ENCODE results near the gene ANKRD27. TPM values are rescaled to one million over a fixed set of nuclear protein-coding genes. Genes with fewer than 3 reads are reported as not detected.
"Not testable (repeated sequence)": the region's sequence is repeated elsewhere in the genome, so short reads cannot be mapped to it uniquely, and the experiment has no call there.

ANKRD27 gene
- polyA plus RNA-seq (ENCODE audit: insufficient read length in 4 of 4): 10 to 100 TPM; 16.9 to 21.0 (median 19.9) TPM

- DNase-seq (ENCODE audit: low read depth in 4 of 4, low spot score in 3 of 4): peak; percentile 95 to 98 (median 97)
Observed at GRCh38 chr19:32674931-32675719, at the start of gene ANKRD27. Gene ANKRD27 (minus strand): TSS chr19:32675180. CDS start chr19:32659015, 16,165 bp downstream.

- DNase-seq (ENCODE audit: low read depth in 4 of 4, low spot score in 3 of 4): no peak
Observed at GRCh38 chr19:32720936-32721250, 45.9 kb upstream of the ANKRD27 start.

DNA sequence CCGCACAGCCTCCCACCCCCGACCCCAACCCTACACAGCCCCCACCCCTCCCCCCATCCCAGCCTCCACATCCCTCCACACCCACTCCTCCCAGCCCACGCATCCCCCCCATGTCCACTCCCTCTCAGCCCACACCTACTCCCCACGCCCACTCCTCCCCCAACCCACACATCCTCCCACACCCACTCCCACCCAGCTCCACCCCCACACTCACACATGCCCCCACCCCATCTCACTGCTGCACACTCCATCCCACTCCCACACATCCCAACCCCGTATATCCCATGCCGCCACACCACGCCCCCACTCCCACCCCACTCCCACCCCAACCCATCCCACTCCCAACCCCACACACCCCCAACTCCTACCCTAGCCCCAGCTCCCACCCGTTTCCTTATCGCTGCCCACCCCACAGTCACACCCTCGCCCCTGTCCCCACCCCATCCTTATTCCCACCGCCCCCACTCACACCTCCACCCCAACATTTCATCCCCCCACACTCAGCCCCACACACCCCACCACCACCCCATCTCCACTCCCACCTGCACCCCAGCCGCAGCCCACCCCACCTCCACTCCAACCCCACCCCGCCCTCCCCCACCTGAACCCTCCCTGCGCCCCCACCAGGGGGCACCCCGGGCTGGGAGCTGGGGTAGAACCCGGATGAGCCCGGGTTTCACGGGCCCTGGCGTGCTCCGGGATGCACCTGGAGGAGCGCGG lies 45.4 kb upstream of the ANKRD27 start:
- DNase-seq (ENCODE audit: low read depth in 4 of 4, low spot score in 3 of 4): no peak

DNA sequence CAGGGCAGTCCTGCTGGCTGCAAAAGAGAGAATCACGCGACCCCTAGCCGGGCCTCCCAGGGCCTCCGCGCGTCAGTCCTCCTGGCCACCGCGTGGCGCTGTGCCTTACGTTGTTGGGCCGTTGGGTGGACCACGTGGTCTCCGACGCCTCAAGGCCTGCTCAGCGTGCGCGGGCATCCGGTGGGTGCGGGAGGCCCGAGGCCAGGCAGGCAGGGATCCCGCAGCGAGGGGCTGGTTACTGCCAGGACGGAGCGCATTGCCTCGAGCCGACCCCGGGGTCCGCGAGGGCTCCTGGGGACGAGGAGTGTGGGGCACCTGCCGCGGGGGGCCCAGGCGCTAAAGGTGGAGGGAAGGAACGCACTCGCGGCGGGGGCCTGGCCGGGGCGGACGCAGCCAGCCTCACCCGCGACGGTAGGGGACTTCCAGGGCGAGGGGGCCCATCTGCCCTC lies 44.7 kb upstream of the ANKRD27 start, which contains the start of gene TDRD12:
Gene TDRD12 (plus strand): TSS at position 157 of the 449 bp plus-strand sequence. CDS start 306 bp downstream, outside the sequence.
- no peak for DNase-seq (ENCODE audit: low read depth in 4 of 4, low spot score in 3 of 4)

- no peak for DNase-seq (ENCODE audit: low read depth in 4 of 4, low spot score in 3 of 4)
Observed at GRCh38 chr19:32718286-32718685, 43.3 kb upstream of the ANKRD27 start.

GRCh38 chr19:32717496-32717895 lies 42.5 kb upstream of the ANKRD27 start:
- DNase-seq (ENCODE audit: low read depth in 4 of 4, low spot score in 3 of 4): no peak

GRCh38 chr19:32716203-32716602 lies 41.2 kb upstream of the ANKRD27 start:
- not testable (repeated sequence) for DNase-seq (ENCODE audit: low read depth in 4 of 4, low spot score in 3 of 4)

- DNase-seq (ENCODE audit: low read depth in 4 of 4, low spot score in 3 of 4): no peak
Observed at GRCh38 chr19:32711747-32712146, 36.8 kb upstream of the ANKRD27 start.

DNA sequence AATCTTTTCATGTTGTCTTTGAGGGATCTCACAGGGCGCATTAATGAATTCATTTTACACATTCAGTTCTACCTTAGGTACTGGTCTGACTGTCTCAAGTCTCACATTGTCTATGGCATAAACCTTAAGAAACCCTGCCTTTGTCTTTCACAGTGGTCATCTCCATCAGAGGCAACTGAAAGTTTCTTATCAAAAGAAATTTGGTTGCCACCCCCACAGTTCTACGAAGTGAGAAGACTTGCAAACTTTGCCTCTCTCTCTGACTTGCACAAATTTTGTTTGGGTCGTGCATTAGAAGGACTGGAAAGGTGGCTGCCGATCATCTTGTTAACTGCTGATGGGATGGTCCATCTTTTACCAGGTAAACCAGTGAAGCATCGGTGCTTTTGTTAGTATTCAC lies 34.1 kb upstream of the ANKRD27 start:
- no peak for DNase-seq (ENCODE audit: low read depth in 4 of 4, low spot score in 3 of 4)

GRCh38 chr19:32708457-32708856 lies 33.5 kb upstream of the ANKRD27 start:
- DNase-seq (ENCODE audit: low read depth in 4 of 4, low spot score in 3 of 4): no peak

DNA sequence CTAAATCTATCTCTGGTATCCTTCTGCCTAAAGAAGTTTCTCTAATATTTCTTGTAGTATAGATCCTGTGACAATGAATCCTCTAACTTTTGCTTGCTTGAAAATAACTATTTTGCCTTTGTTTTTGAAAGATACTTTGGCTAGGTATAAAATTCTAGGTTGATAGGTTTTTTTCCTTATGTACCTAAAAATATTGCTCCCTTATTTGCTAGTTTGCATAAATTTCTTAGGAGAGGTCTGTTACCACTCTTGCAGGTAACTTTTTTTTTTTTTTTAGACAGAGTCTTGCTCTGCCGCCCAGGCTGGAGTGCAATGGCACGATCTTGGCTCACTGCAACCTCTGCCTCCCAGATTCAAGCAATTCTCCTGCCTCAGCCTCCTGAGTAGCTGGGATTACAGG lies 29.0 kb upstream of the ANKRD27 start:
- not testable (repeated sequence) for DNase-seq (ENCODE audit: low read depth in 4 of 4, low spot score in 3 of 4)

GRCh38 chr19:32702010-32702409 lies 27.0 kb upstream of the ANKRD27 start:
- DNase-seq (ENCODE audit: low read depth in 4 of 4, low spot score in 3 of 4): no peak

DNA sequence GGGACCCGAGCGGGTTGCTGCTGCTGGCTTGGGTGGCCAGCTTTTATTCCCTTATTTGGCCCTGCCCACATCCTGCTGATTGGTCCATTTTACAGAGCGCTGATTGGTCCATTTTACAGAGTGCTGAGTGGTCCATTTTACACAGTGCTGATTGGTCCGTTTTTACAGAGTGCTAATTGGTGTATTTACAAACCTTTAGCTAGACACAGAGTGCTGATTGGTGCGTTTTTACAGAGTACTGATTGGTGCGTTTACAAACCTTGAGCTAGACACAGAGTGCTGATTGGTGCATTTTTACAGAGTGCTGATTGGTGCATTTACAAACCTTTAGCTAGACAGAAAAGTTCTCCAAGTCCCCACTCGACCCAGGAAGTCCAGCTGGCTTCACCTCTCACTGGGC lies 25.1 kb upstream of the ANKRD27 start:
- DNase-seq (ENCODE audit: low read depth in 4 of 4, low spot score in 3 of 4): not testable (repeated sequence)

GRCh38 chr19:32696771-32697170 lies 21.8 kb upstream of the ANKRD27 start:
- not testable (repeated sequence) for DNase-seq (ENCODE audit: low read depth in 4 of 4, low spot score in 3 of 4)

DNA sequence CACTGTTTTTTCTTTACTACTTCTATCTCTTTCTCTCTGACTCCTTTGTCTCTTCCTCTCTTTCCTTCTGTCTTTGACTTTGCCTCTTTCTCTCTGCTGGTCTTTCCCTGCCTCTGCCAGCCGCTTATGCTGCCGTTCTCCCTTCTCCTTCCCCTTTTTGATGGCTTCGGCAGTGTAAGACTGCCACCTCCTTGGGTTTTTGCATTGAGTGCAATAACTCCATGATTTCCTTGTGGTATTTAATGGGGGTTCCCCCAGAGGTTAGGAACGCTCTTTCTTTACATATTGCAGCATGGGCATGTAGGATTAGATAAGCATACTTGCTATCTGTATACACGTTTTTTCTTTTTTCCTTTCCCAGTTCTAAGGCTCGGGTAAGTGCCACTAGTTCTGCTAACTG lies 20.5 kb upstream of the ANKRD27 start:
- not testable (repeated sequence) for DNase-seq (ENCODE audit: low read depth in 4 of 4, low spot score in 3 of 4)

DNA sequence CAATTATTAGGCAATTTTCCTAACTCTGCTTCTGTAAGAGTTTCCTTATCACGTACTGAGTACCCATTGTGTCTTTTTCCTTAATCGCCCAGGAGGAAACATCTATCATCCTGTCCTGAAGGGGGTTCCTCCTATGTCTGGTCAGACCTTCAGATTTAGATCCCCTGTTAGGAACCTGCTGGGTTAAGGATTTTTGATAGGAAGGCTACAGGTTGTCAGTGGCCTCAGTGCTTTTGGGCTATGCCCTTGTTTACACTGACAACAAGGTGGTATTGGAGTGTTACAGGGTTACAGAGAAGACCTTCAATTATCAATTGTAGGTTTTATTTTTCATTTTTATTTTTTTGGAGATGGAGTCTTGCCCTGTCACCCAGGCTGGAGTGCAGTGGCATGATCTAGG lies 19.9 kb upstream of the ANKRD27 start:
- DNase-seq (ENCODE audit: low read depth in 4 of 4, low spot score in 3 of 4): not testable (repeated sequence)

GRCh38 chr19:32694316-32694715 lies 19.3 kb upstream of the ANKRD27 start:
- DNase-seq (ENCODE audit: low read depth in 4 of 4, low spot score in 3 of 4): not testable (repeated sequence)

DNA sequence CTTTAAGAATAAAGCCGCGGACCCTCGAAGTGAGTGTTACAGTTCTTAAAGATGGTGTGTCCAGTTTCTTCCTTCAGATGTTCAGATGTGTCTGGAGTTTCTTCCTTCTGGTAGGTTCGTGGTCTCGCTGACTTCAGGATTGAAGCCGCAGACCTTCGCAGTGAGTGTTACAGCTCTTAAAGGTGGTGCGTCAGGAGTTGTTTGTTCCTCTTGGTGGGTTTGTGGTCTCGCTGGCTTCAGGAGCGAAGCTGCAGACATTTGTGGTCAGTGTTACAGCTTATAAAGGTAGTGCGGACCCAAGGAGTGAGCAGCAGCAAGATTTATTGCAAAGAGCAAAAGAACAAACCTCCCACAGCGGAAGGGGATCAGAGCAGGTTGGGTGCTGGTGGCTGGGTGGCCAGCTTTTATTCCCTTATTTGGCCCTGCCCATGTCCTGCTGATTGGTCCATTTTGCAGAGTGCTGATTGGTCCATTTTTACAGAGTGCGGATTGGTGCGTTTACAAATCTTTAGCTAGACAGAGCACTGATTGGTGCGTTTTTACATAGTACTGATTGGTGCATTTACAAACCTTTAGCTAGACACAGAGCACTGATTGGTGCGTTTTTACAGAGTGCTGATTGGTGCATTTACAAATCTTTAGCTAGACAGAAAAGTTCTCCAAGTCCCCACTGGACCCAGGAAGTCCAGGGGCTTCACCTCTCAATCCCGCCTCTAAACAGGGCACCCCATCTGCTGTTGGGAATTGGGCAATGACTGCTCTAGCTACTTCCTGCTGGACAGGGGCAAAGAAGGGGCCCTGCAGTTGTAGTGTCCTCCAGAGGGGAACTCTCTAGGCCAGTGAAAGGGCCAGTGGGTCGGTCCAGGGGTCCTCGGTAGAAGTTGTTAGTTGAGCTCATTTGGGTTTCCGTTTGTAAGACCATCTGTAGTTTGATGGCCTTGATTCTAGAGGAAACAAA lies 18.4 kb upstream of the ANKRD27 start:
- not testable (repeated sequence) for DNase-seq (ENCODE audit: low read depth in 4 of 4, low spot score in 3 of 4)

GRCh38 chr19:32692727-32693061 lies 17.7 kb upstream of the ANKRD27 start:
- no peak for DNase-seq (ENCODE audit: low read depth in 4 of 4, low spot score in 3 of 4)

DNA sequence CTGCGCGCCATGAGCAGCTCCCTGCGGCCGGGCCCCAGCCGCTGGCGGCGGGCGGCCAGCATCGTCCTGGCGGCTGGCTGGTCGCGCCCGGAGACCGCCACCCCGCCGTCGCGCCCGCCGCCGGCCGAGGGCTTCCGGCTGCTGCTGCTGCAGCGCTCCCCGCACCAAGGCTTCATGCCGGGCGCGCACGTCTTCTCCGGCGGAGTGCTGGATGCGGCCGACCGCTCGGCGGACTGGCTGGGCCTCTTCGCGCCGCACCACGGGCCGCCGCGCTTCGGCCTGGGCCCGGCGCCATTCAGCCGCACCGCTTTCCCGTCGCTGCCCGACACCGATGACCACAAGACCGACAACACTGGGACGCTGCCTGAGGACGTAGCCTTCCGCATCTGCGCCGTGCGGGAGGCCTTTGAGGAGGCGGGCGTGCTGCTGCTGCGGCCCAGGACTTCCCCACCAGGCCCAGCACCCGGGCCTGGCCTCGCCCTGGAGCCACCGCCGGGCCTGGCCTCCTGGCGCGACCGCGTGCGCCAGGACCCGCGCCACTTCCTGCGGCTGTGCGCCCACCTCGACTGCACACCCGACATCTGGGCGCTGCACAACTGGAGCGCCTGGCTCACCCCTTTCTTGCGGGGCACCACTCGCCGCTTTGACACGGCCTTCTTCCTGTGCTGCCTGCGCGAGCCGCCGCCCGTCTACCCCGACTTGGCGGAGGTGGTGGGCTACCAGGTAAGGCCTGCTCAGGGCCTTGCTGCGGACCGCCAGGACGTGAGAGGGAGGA lies 17.2 kb upstream of the ANKRD27 start:
- no peak for DNase-seq (ENCODE audit: low read depth in 4 of 4, low spot score in 3 of 4)

All from left renal pelvis (tissue), 4 donors.